WTC11 (cell line): ENCODE results near the gene CEP78.

Experiments used
- TF ChIP-seq, protein P1 (sequence below): fragments of 200-600 bp; IDR thresholded peaks from 2 replicates; pipeline ENCODE4 v1.8.0; 2022; ENCODE audit warnings: antibody characterized with exemption
- TF ChIP-seq, protein P2 (sequence below): sonication (generic); formaldehyde crosslinking; conservative IDR thresholded peaks from 2 replicates; pipeline ENCODE4 v1.8.1; 2023; ENCODE audit warnings: mild to moderate bottlenecking, low read depth, missing genetic modification reagents, moderate library complexity

DNA sequence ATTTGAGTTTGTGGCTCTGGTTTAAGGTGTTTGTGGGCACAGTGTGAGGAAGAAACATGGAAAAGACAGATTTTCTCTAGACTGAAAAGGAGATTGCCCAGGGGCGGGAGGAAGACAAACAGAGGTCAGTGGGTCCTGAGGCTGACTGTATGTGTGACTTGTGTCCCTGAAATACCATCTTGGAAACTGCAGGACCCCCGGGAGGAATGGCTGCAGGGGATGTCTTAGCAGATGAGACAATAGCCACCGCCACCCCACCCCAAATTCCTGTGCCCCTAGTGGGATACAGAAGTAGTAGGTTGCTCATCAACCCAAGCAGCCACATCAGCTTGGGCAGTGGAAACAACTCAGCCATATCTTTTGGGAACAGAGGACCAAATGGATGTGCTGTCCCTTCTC, 59.3 kb downstream of the CEP78 start:
- TF ChIP-seq, protein P1, sequence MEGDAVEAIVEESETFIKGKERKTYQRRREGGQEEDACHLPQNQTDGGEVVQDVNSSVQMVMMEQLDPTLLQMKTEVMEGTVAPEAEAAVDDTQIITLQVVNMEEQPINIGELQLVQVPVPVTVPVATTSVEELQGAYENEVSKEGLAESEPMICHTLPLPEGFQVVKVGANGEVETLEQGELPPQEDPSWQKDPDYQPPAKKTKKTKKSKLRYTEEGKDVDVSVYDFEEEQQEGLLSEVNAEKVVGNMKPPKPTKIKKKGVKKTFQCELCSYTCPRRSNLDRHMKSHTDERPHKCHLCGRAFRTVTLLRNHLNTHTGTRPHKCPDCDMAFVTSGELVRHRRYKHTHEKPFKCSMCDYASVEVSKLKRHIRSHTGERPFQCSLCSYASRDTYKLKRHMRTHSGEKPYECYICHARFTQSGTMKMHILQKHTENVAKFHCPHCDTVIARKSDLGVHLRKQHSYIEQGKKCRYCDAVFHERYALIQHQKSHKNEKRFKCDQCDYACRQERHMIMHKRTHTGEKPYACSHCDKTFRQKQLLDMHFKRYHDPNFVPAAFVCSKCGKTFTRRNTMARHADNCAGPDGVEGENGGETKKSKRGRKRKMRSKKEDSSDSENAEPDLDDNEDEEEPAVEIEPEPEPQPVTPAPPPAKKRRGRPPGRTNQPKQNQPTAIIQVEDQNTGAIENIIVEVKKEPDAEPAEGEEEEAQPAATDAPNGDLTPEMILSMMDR, result no peak
- TF ChIP-seq, protein P2, sequence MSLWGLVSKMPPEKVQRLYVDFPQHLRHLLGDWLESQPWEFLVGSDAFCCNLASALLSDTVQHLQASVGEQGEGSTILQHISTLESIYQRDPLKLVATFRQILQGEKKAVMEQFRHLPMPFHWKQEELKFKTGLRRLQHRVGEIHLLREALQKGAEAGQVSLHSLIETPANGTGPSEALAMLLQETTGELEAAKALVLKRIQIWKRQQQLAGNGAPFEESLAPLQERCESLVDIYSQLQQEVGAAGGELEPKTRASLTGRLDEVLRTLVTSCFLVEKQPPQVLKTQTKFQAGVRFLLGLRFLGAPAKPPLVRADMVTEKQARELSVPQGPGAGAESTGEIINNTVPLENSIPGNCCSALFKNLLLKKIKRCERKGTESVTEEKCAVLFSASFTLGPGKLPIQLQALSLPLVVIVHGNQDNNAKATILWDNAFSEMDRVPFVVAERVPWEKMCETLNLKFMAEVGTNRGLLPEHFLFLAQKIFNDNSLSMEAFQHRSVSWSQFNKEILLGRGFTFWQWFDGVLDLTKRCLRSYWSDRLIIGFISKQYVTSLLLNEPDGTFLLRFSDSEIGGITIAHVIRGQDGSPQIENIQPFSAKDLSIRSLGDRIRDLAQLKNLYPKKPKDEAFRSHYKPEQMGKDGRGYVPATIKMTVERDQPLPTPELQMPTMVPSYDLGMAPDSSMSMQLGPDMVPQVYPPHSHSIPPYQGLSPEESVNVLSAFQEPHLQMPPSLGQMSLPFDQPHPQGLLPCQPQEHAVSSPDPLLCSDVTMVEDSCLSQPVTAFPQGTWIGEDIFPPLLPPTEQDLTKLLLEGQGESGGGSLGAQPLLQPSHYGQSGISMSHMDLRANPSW (CRISPR knock-in tag), result no peak
